Cardiac muscle cell (in vitro differentiated cells and primary cell): ENCODE data around the gene NOP14. TPM values are rescaled to one million over a fixed set of nuclear protein-coding genes. Genes with fewer than 3 reads are reported as not detected.

Experiments used
- DNase-seq, 2 donors: peaks; one replicate each; pipeline versions ENCODE4 v3.0.0 to v3.0.0-alpha.2; 2010 to 2017; ENCODE audit warnings: low read depth in 1 of 2, low spot score in 1 of 2
- H3K27ac ChIP-seq: fragments of 200-600 bp; sonication (generic); 2 replicates; pipeline ENCODE4 v1.5.1; 2016
- H3K27me3 ChIP-seq: fragments of 200-600 bp; sonication (generic); 2 replicates; pipeline ENCODE4 v1.6.0; 2016; ENCODE audit warnings: control low read depth
- H3K36me3 ChIP-seq: fragments of 200-600 bp; sonication (generic); 2 replicates; pipeline ENCODE4 v1.5.1; 2016; ENCODE audit warnings: control low read depth
- H3K4me1 ChIP-seq: fragments of 200-600 bp; sonication (generic); 2 replicates; pipeline ENCODE4 v1.8.1; 2017; ENCODE audit warnings: low read depth, mild to moderate bottlenecking, mixed run types
- H3K4me3 ChIP-seq: fragments of 200-600 bp; sonication (generic); 2 replicates; pipeline ENCODE4 v1.5.1; 2016; ENCODE audit warnings: mild to moderate bottlenecking
- H3K9me3 ChIP-seq: fragments of 200-600 bp; sonication (generic); 2 replicates; pipeline ENCODE4 v1.5.1; 2017; ENCODE audit warnings: low read depth, mild to moderate bottlenecking, control low read depth
- polyA plus RNA-seq: library from polyadenylated mRNA; unstranded; fragments of >200 nt; fragmentation: Nextera tagmentation; extraction: Ambion mirVana; gene quantifications from 2 replicates; pipeline ENCODE4 v1.2.1, GENCODE V29; 2016
- total RNA-seq: library from RNA; depleted of rRNA; stranded (reverse); fragments of >200 nt; gene quantifications from 2 replicates; pipeline ENCODE4 v1.2.3, GENCODE V29; 2016
- TF ChIP-seq, protein P1 (sequence below): IDR thresholded peaks from 2 replicates; pipeline ENCODE4 v1.5.1; 2012; ENCODE audit warnings: low read depth, mild to moderate bottlenecking, low read length

NOP14 gene
- total and polyA plus RNA-seq, 2 experiments from 2014 or later = 17.6 to 19.8 TPM

DNA sequence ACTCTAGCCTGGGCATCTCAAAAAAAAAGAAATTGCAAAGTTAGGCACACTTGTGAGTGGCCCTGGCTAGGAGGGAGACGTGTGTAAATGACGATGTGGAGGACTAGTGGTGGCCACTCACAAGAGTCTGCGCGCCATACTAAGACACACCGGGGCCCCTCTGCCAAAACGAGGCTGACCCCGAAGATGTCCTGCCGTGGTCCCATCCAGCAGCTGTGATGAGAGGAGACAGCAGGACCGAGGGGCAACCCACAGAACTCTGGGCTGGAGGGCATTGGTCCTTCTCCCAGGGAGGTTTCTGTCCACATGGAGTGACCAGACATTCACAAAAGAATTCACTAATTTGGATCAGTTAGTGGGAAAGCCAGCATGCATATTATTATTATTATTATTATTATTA lies 47.4 kb downstream of the NOP14 start:
- H3K4me3 ChIP-seq = no peak overlapping the region
- TF ChIP-seq, protein P1, sequence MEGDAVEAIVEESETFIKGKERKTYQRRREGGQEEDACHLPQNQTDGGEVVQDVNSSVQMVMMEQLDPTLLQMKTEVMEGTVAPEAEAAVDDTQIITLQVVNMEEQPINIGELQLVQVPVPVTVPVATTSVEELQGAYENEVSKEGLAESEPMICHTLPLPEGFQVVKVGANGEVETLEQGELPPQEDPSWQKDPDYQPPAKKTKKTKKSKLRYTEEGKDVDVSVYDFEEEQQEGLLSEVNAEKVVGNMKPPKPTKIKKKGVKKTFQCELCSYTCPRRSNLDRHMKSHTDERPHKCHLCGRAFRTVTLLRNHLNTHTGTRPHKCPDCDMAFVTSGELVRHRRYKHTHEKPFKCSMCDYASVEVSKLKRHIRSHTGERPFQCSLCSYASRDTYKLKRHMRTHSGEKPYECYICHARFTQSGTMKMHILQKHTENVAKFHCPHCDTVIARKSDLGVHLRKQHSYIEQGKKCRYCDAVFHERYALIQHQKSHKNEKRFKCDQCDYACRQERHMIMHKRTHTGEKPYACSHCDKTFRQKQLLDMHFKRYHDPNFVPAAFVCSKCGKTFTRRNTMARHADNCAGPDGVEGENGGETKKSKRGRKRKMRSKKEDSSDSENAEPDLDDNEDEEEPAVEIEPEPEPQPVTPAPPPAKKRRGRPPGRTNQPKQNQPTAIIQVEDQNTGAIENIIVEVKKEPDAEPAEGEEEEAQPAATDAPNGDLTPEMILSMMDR = no peak
- H3K27ac ChIP-seq = no peak overlapping the region
- DNase-seq = no peak
- H3K27me3 ChIP-seq = no peaks in the 10 kb centered on the region
- H3K36me3 ChIP-seq = peaks cover 17% of the 10 kb centered on the region
- H3K9me3 ChIP-seq = no peaks in the 10 kb centered on the region
- H3K4me1 ChIP-seq = no peaks in the 10 kb centered on the region

DNA sequence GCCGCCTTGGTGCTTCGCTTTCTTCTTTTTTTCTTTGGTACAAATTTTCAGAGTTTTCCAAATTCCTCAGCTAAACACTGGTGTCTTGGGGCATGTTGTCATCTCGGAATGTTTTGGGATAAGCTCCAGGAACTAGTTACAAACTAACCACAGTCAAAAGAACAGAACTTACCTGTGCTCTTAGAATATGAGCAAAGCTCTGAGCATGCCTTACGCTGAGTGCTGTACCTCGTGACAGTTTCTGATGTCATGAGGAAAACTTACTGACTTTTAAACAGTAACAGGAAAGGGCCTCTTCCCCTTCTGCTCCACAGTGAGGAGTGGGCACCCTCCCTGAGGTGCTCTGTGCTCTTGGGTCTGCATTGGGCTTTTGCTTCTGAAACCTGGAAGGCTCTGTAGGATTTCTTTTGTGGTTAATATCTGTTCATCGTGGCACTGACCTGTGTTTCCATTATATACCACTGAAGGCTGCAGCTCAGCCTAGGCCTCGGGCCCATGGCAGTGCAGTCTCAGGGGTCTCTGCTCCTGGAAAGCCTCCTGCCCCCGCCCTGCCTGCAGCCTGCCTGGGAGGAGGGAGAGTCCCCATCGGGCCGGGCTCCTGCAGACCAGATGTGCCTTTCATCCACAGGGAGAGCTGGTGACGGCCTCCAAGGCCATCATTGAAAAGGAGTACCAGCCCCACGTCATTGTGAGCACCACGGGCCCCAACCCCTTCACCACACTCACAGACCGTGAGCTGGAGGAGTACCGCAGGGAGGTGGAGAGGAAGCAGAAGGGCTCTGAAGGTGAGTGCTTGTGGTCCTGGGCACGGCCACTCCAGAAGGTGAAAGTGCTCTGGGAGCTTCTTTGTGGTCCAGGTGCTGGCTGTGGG lies 48.7 kb downstream of the NOP14 start:
- H3K27me3 ChIP-seq = no peaks in the 10 kb centered on the region
- no peak overlapping the region for H3K27ac ChIP-seq
- H3K9me3 ChIP-seq = no peaks in the 10 kb centered on the region
- H3K4me1 ChIP-seq = no peaks in the 10 kb centered on the region
- TF ChIP-seq, protein P1 = no peak
- no peak for DNase-seq
- H3K36me3 ChIP-seq = peaks cover 24% of the 10 kb centered on the region
- H3K4me3 ChIP-seq = no peak overlapping the region

- TF ChIP-seq, protein P1 = no peak
- Histone ChIP-seq H3K4me3 (no peak overlapping the region), H3K36me3 (peaks cover 37% of the 10 kb centered on the region), H3K4me1 (no peaks in the 10 kb centered on the region), H3K9me3 (no peaks in the 10 kb centered on the region), H3K27ac (no peak overlapping the region), H3K27me3 (no peaks in the 10 kb centered on the region)
- DNase-seq = no peak
Observed at GRCh38 chr4:2913168-2913567, 50.0 kb downstream of the NOP14 start.

GRCh38 chr4:2911868-2912267 lies 51.3 kb downstream of the NOP14 start:
- H3K27me3 ChIP-seq = no peaks in the 10 kb centered on the region
- no peak for DNase-seq
- no peaks in the 10 kb centered on the region for H3K4me1 ChIP-seq
- TF ChIP-seq, protein P1 = no peak
- H3K36me3 ChIP-seq = peaks cover 35% of the 10 kb centered on the region
- H3K4me3 ChIP-seq = no peak overlapping the region
- H3K27ac ChIP-seq = no peak overlapping the region
- H3K9me3 ChIP-seq = no peaks in the 10 kb centered on the region

DNA sequence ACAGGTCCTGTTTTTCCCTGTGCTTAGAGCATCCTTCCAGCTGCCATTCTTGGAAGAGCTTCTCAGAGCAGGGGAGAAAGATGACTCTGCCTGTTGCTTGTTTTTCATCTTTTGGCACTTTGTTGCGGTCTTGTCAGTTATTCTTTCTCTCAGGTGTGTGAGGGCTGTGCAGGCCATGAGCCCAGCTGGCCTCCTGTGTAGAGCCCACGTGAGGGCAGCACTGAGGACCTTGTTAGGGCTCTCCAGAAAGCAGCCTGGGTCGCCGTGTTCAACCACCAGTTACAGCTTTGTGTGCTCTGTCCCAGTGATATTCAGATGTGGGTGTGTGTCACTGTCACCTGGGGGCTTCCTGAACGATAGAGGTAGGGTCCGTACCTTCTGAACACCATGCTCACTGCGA lies 52.8 kb downstream of the NOP14 start:
- H3K36me3 ChIP-seq = peaks cover 41% of the 10 kb centered on the region

More for the DNA sequence above, 52.8 kb downstream of the NOP14 start:
- no peaks in the 10 kb centered on the region for H3K27me3 ChIP-seq
- no peak overlapping the region for H3K27ac ChIP-seq
- H3K4me1 ChIP-seq = no peaks in the 10 kb centered on the region
- DNase-seq = no peak
- H3K4me3 ChIP-seq = no peak overlapping the region
- TF ChIP-seq, protein P1 = peak; percentile 24
- no peaks in the 10 kb centered on the region for H3K9me3 ChIP-seq
